AG10803 (cell line): ENCODE data around the gene GIMAP8.

Source experiments
- DNase-seq: peaks from one replicate; pipeline ENCODE4 v3.0.0; 2010; ENCODE audit warnings: low read depth
- H3K4me3 ChIP-seq: 2 replicates; pipeline ENCODE4 v1.5.1; 2011; ENCODE audit warnings: mild to moderate bottlenecking, low read length, control low read depth
- CTCF ChIP-seq: conservative IDR thresholded peaks from 2 replicates; pipeline ENCODE4 v1.5.1; 2011; ENCODE audit warnings: mild to moderate bottlenecking, low read length, control low read depth, inconsistent platforms

The GIMAP8 gene

GRCh38 chr7:150420987-150421674, 29.3 kb upstream of the GIMAP8 start:
- peak; percentile 66 for DNase-seq
- no peak overlapping the region for H3K4me3 ChIP-seq
- TF ChIP-seq CTCF: peak; percentile 89

GRCh38 chr7:150421831-150422230, 28.6 kb upstream of the GIMAP8 start:
- no peak for TF ChIP-seq CTCF
- DNase-seq: no peak

GRCh38 chr7:150425670-150426069, 24.8 kb upstream of the GIMAP8 start:
- H3K4me3 ChIP-seq: no peak overlapping the region
- TF ChIP-seq CTCF: no peak
- DNase-seq: no peak

More at GRCh38 chr7:150421831-150422230, 28.6 kb upstream of the GIMAP8 start:
- no peak overlapping the region for H3K4me3 ChIP-seq

GRCh38 chr7:150428671-150429451, 21.6 kb upstream of the GIMAP8 start:
- no peak for TF ChIP-seq CTCF
- DNase-seq: peak; percentile 94
- H3K4me3 ChIP-seq: no peak overlapping the region

GRCh38 chr7:150429699-150430098, 20.7 kb upstream of the GIMAP8 start:
- H3K4me3 ChIP-seq: no peak overlapping the region
- DNase-seq: no peak

GRCh38 chr7:150430465-150431085, 19.9 kb upstream of the GIMAP8 start:
- no peak for TF ChIP-seq CTCF
- H3K4me3 ChIP-seq: no peak overlapping the region
- peak; percentile 49 for DNase-seq

More at GRCh38 chr7:150429699-150430098, 20.7 kb upstream of the GIMAP8 start:
- TF ChIP-seq CTCF: no peak
